Bronchial epithelial cell (primary cell): ENCODE results near the gene UPF1. TPM values are rescaled to one million over a fixed set of nuclear protein-coding genes. Genes with fewer than 3 reads are reported as not detected.
"Not testable (repeated sequence)": the region's sequence is repeated elsewhere in the genome, so short reads cannot be mapped to it uniquely, and the experiment has no call there.

Source experiments
- DNase-seq: peaks from one replicate; pipeline ENCODE4 v3.0.0-alpha.2; 2010; ENCODE audit warnings: low read depth
- FAIRE-seq: peaks from 2 replicates; lab custom pipeline; 2011; peaks lifted over from hg19 to GRCh38; lab: Jason Lieb, UNC
- H3K27me3 ChIP-seq: 2 replicates; pipeline ENCODE4 v1.5.1; 2011; ENCODE audit warnings: low read length; ENCODE audit not compliant: control insufficient read depth, insufficient read depth
- H3K36me3 ChIP-seq: 2 replicates; pipeline ENCODE4 v1.5.1; 2011; ENCODE audit warnings: low read length; ENCODE audit not compliant: control insufficient read depth, insufficient read depth
- H3K4me3 ChIP-seq: 2 replicates; pipeline ENCODE4 v1.5.1; 2011; ENCODE audit warnings: mild to moderate bottlenecking, low read depth, low read length, control low read depth
- CTCF ChIP-seq: IDR thresholded peaks from 2 replicates; pipeline ENCODE4 v1.5.1; 2011; ENCODE audit warnings: mild to moderate bottlenecking, moderate library complexity, low read length, control low read depth, inconsistent platforms; ENCODE audit not compliant: insufficient read depth, severe bottlenecking
- total RNA-seq: library from RNA; depleted of rRNA; stranded (reverse); fragments of >200 nt; gene quantifications from 2 replicates; pipeline ENCODE4 v1.2.1, GENCODE V29; 2014

UPF1 gene
- total RNA-seq, 1 donor from 2014 or later = 82.9 TPM

GRCh38 chr19:18910801-18911436 is 79.2 kb downstream of the UPF1 start:
- no peaks in the 10 kb centered on the region for H3K27me3 ChIP-seq
- DNase-seq (no peak), FAIRE-seq (no peak)
- TF ChIP-seq CTCF = no peak
- no peak overlapping the region for H3K4me3 ChIP-seq
- peaks cover 44% of the 10 kb centered on the region for H3K36me3 ChIP-seq

- Histone ChIP-seq H3K27me3 (no peaks in the 10 kb centered on the region), H3K36me3 (peaks cover 32% of the 10 kb centered on the region), H3K4me3 (no peak overlapping the region)
- FAIRE-seq (no peak), DNase-seq (no peak)
- TF ChIP-seq CTCF = no peak
These were observed 81.2 kb downstream of the UPF1 start for GRCh38 chr19:18912933-18913332.

GRCh38 chr19:18913466-18913865 is 81.7 kb downstream of the UPF1 start:
- TF ChIP-seq CTCF = no peak
- no peak for DNase-seq
- Histone ChIP-seq H3K27me3 (no peaks in the 10 kb centered on the region), H3K4me3 (no peak overlapping the region), H3K36me3 (peaks cover 31% of the 10 kb centered on the region)
- FAIRE-seq = no peak

- Histone ChIP-seq H3K36me3 (peaks cover 27% of the 10 kb centered on the region), H3K27me3 (no peaks in the 10 kb centered on the region), H3K4me3 (no peak overlapping the region)
- TF ChIP-seq CTCF = peak; percentile 52
- no peak for FAIRE-seq
- DNase-seq = peak; percentile 32
These were observed 83.9 kb downstream of the UPF1 start for GRCh38 chr19:18915639-18916038.

- not testable (repeated sequence) for FAIRE-seq, DNase-seq, H3K27me3 ChIP-seq, H3K4me3 ChIP-seq
- H3K36me3 ChIP-seq = peaks cover 32% of the 10 kb centered on the region
These were observed 85.8 kb downstream of the UPF1 start for GRCh38 chr19:18917593-18917992.

Other genes starting within 250 kb of the UPF1 start
- 26.1 and 45.4 TPM in 2 replicates for gene REX1BD, start 243.2 kb upstream of the UPF1 start, total RNA-seq
- 0.26 and 0.64 TPM in 2 replicates for gene CRLF1, start 225.2 kb upstream of the UPF1 start, total RNA-seq
- gene TMEM59L, start 219.1 kb upstream of the UPF1 start, total RNA-seq = 0.13 and 0.79 TPM in 2 replicates
- gene KLHL26, start 194.9 kb upstream of the UPF1 start, total RNA-seq = 3.2 and 4.9 TPM in 2 replicates
- gene CRTC1, start 148.3 kb upstream of the UPF1 start, total RNA-seq = 0.79 and 1.3 TPM in 2 replicates
- not detected in 2 replicates for gene COMP, start 40.7 kb upstream of the UPF1 start, total RNA-seq
- gene CERS1, start 64.2 kb downstream of the UPF1 start, total RNA-seq = 0.13 and 0.26 TPM in 2 replicates
- gene COPE, start 87.4 kb downstream of the UPF1 start, total RNA-seq = 268 and 331 TPM in 2 replicates
- 68.4 and 76.1 TPM in 2 replicates for gene DDX49, start 87.8 kb downstream of the UPF1 start, total RNA-seq
- 79.0 and 129 TPM in 2 replicates for gene HOMER3, start 109.3 kb downstream of the UPF1 start, total RNA-seq
- gene SUGP2, start 201.6 kb downstream of the UPF1 start, total RNA-seq = 19.5 and 21.6 TPM in 2 replicates
- gene ARMC6, start 201.6 kb downstream of the UPF1 start, total RNA-seq = 37.5 and 78.2 TPM in 2 replicates
- 1.3 TPM in 2 replicates for gene SLC25A42, start 232.0 kb downstream of the UPF1 start, total RNA-seq